Activated T-cell treated with anti-CD3 and anti-CD28 coated beads for 4 hours (primary cell): ENCODE data around the gene PPP1R26.
"Not testable (repeated sequence)": the region's sequence is repeated elsewhere in the genome, so short reads cannot be mapped to it uniquely, and the experiment has no call there.

ENCODE experiments used
- DNase-seq: peaks from one replicate; pipeline ENCODE4 v3.0.0-alpha.2; 2020

Gene PPP1R26

GRCh38 chr9:135479469-135480052 lies at the start of gene PPP1R26:
PPP1R26 (plus strand) TSS chr9:135479782; CDS start chr9:135484511, 4,729 bp downstream.
- DNase-seq, result no peak

GRCh38 chr9:135437259-135437658 lies 42.3 kb upstream of the PPP1R26 start:
- DNase-seq, result no peak

GRCh38 chr9:135437696-135438095 lies 41.9 kb upstream of the PPP1R26 start:
- DNase-seq, result not testable (repeated sequence)

- DNase-seq, result not testable (repeated sequence)
Measured at GRCh38 chr9:135438581-135439232, 40.9 kb upstream of the PPP1R26 start.

GRCh38 chr9:135439514-135439913 lies 40.1 kb upstream of the PPP1R26 start:
- DNase-seq, result not testable (repeated sequence)

- DNase-seq, result no peak
Measured at GRCh38 chr9:135439916-135440315, 39.7 kb upstream of the PPP1R26 start.

GRCh38 chr9:135440620-135441019 lies 39.0 kb upstream of the PPP1R26 start:
- DNase-seq, result no peak

GRCh38 chr9:135441105-135442071 lies 38.2 kb upstream of the PPP1R26 start:
- not testable (repeated sequence) for DNase-seq

- DNase-seq, result no peak
Measured at GRCh38 chr9:135442075-135442474, 37.5 kb upstream of the PPP1R26 start.

- no peak for DNase-seq
Measured at GRCh38 chr9:135443797-135444425, 35.7 kb upstream of the PPP1R26 start.

GRCh38 chr9:135447126-135447525 lies 32.5 kb upstream of the PPP1R26 start:
- DNase-seq, result no peak

GRCh38 chr9:135448663-135449100 lies 30.9 kb upstream of the PPP1R26 start:
- no peak for DNase-seq

- DNase-seq, result not testable (repeated sequence)
Measured at GRCh38 chr9:135449532-135449931, 30.1 kb upstream of the PPP1R26 start.

GRCh38 chr9:135450956-135451355 lies 28.6 kb upstream of the PPP1R26 start:
- no peak for DNase-seq

GRCh38 chr9:135451909-135452308 lies 27.7 kb upstream of the PPP1R26 start:
- not testable (repeated sequence) for DNase-seq

GRCh38 chr9:135454737-135455136 lies 24.8 kb upstream of the PPP1R26 start:
- DNase-seq, result no peak

GRCh38 chr9:135455401-135456030 lies 24.1 kb upstream of the PPP1R26 start:
- DNase-seq, result no peak

- DNase-seq, result no peak
Measured at GRCh38 chr9:135456436-135457104, 23.0 kb upstream of the PPP1R26 start.

- not testable (repeated sequence) for DNase-seq
Measured at GRCh38 chr9:135458478-135458877, 21.1 kb upstream of the PPP1R26 start.

GRCh38 chr9:135461936-135462335 lies 17.6 kb upstream of the PPP1R26 start:
- DNase-seq, result no peak

- no peak for DNase-seq
Measured at GRCh38 chr9:135463140-135463539, 16.4 kb upstream of the PPP1R26 start.

- DNase-seq, result no peak
Measured at GRCh38 chr9:135464181-135464580, 15.4 kb upstream of the PPP1R26 start.
